CD4-positive, alpha-beta T cell treated with Interleukin-1 beta for 1 hour (primary cell): ENCODE measurements around the gene SMAD7.

Experiments used
- DNase-seq, 2 donors: peaks; one replicate each; pipeline ENCODE4 v3.0.0-alpha.2; 2020 to 2022

SMAD7 gene

GRCh38 chr18:48893608-48894600 lies 56.9 kb downstream of the SMAD7 start:
- DNase-seq, result no peak

- no peak for DNase-seq
These were observed 57.6 kb downstream of the SMAD7 start for GRCh38 chr18:48893061-48893607.

- DNase-seq, result no peak
These were observed 58.5 kb downstream of the SMAD7 start for GRCh38 chr18:48892146-48892855.

GRCh38 chr18:48891721-48892120 lies 59.0 kb downstream of the SMAD7 start:
- DNase-seq, result no peak

GRCh38 chr18:48889981-48890762 lies 60.6 kb downstream of the SMAD7 start:
- DNase-seq, result no peak

- no peak for DNase-seq
These were observed 61.4 kb downstream of the SMAD7 start for GRCh38 chr18:48889115-48889941.

GRCh38 chr18:48888773-48889080 lies 62.0 kb downstream of the SMAD7 start:
- DNase-seq, result no peak

- no peak for DNase-seq
These were observed 62.6 kb downstream of the SMAD7 start for GRCh38 chr18:48887905-48888772.

GRCh38 chr18:48887294-48887904 lies 63.4 kb downstream of the SMAD7 start:
- no peak for DNase-seq

GRCh38 chr18:48886520-48887293 lies 64.1 kb downstream of the SMAD7 start:
- no peak for DNase-seq

- DNase-seq, result no peak
These were observed 64.8 kb downstream of the SMAD7 start for GRCh38 chr18:48885924-48886400.

- no peak for DNase-seq
These were observed 65.4 kb downstream of the SMAD7 start for GRCh38 chr18:48885266-48885923.

- DNase-seq, result no peak
These were observed 66.0 kb downstream of the SMAD7 start for GRCh38 chr18:48884771-48885170.

GRCh38 chr18:48884306-48884705 lies 66.5 kb downstream of the SMAD7 start:
- DNase-seq, result no peak

GRCh38 chr18:48882379-48882778 lies 68.4 kb downstream of the SMAD7 start:
- DNase-seq, result no peak

- DNase-seq, result no peak
These were observed 69.8 kb downstream of the SMAD7 start for GRCh38 chr18:48880931-48881330.

GRCh38 chr18:48879008-48879431 lies 71.7 kb downstream of the SMAD7 start:
- no peak for DNase-seq

- DNase-seq, result no peak
These were observed 72.3 kb downstream of the SMAD7 start for GRCh38 chr18:48878471-48878870.

- no peak for DNase-seq
These were observed 72.8 kb downstream of the SMAD7 start for GRCh38 chr18:48877941-48878340.
